Measurements from ENCODE around the gene LYL1. TPM values are rescaled to one million over a fixed set of nuclear protein-coding genes. Genes with fewer than 3 reads are reported as not detected.

LYL1 gene
- total and polyA plus RNA-seq, 9 of the 15 experiments (the other 6 are each of a cell fraction or from before 2014, with no cell fraction given), result 1.3 to 266 (median 34.0) TPM

DNA sequence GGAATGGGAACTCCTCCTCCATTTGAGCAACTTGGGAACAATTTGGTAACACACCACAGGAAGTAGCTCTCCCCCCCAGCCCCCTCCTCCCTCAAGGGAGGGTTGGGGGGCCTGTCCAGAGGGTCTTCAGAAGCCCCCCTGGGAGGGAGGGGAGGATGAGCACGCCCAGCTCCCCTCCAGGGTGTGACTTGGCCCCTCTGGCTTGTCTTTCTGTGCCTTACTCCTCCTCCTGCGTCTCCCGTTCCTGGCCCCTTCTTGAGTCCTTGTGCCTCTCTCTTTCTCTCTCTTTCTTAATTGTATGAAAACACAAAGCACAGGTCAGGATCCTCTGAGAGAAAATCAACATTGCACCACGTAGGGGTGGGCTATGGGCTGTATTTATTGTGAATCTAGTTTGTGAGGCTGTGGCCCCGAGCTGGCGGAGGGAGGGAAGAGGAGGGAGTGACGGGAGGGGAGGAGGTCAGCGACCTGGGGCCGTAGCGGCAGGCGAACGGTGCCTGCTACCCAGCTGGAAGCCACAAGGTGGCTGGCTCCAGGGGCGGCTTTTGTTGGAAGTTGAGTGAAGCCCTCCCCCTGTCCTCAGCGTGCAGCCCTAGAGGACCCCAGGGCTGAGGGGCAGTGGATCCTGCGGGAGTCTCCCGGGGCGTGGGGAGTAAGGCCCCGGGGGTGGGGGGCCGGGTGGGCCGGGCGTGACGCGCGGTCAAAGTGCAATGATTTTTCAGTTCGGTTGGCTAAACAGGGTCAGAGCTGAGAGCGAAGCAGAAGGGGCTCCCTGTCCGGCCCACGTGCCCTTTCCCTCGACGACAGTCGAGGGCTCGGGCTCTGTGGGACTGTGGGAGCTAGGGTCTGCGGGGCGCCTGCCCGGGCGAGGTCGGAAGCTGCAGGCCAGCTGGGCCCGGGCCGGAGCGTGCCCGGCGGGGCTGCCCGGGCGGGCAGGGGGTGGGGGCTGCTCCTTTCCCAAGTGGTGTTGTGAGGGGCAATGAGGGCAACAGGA is 6.4 kb downstream of the LYL1 start (continued):
- TF ChIP-seq, protein P1, sequence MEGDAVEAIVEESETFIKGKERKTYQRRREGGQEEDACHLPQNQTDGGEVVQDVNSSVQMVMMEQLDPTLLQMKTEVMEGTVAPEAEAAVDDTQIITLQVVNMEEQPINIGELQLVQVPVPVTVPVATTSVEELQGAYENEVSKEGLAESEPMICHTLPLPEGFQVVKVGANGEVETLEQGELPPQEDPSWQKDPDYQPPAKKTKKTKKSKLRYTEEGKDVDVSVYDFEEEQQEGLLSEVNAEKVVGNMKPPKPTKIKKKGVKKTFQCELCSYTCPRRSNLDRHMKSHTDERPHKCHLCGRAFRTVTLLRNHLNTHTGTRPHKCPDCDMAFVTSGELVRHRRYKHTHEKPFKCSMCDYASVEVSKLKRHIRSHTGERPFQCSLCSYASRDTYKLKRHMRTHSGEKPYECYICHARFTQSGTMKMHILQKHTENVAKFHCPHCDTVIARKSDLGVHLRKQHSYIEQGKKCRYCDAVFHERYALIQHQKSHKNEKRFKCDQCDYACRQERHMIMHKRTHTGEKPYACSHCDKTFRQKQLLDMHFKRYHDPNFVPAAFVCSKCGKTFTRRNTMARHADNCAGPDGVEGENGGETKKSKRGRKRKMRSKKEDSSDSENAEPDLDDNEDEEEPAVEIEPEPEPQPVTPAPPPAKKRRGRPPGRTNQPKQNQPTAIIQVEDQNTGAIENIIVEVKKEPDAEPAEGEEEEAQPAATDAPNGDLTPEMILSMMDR (IDR thresholded peaks at IDR 0.05 in 2 of 3, conservative IDR thresholded peaks at IDR 0.05 in 1 of 3; ENCODE audit: insufficient read depth in 2 of 3, low read depth in 1 of 3, low read length in 3 of 3), result peak; percentile 53 to 71 (median 57)
- TF ChIP-seq, protein P2, sequence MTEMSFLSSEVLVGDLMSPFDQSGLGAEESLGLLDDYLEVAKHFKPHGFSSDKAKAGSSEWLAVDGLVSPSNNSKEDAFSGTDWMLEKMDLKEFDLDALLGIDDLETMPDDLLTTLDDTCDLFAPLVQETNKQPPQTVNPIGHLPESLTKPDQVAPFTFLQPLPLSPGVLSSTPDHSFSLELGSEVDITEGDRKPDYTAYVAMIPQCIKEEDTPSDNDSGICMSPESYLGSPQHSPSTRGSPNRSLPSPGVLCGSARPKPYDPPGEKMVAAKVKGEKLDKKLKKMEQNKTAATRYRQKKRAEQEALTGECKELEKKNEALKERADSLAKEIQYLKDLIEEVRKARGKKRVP (CRISPR knock-in tag; IDR thresholded peaks at IDR 0.05), result 0 out of 2 replicates have a peak, but pooled peaks have one; percentile 7
- TF ChIP-seq ZNF830 (CRISPR knock-in tag; IDR thresholded peaks at IDR 0.05), result peak; percentile 57; the same call in 1 of the 2 replicates
- TF ChIP-seq, protein P3, sequence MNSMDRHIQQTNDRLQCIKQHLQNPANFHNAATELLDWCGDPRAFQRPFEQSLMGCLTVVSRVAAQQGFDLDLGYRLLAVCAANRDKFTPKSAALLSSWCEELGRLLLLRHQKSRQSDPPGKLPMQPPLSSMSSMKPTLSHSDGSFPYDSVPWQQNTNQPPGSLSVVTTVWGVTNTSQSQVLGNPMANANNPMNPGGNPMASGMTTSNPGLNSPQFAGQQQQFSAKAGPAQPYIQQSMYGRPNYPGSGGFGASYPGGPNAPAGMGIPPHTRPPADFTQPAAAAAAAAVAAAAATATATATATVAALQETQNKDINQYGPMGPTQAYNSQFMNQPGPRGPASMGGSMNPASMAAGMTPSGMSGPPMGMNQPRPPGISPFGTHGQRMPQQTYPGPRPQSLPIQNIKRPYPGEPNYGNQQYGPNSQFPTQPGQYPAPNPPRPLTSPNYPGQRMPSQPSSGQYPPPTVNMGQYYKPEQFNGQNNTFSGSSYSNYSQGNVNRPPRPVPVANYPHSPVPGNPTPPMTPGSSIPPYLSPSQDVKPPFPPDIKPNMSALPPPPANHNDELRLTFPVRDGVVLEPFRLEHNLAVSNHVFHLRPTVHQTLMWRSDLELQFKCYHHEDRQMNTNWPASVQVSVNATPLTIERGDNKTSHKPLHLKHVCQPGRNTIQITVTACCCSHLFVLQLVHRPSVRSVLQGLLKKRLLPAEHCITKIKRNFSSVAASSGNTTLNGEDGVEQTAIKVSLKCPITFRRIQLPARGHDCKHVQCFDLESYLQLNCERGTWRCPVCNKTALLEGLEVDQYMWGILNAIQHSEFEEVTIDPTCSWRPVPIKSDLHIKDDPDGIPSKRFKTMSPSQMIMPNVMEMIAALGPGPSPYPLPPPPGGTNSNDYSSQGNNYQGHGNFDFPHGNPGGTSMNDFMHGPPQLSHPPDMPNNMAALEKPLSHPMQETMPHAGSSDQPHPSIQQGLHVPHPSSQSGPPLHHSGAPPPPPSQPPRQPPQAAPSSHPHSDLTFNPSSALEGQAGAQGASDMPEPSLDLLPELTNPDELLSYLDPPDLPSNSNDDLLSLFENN (IDR thresholded peaks at IDR 0.05; ENCODE audit: low read depth in 2 of 2, low read length in 2 of 2), result no peak
- TF ChIP-seq, protein P4, sequence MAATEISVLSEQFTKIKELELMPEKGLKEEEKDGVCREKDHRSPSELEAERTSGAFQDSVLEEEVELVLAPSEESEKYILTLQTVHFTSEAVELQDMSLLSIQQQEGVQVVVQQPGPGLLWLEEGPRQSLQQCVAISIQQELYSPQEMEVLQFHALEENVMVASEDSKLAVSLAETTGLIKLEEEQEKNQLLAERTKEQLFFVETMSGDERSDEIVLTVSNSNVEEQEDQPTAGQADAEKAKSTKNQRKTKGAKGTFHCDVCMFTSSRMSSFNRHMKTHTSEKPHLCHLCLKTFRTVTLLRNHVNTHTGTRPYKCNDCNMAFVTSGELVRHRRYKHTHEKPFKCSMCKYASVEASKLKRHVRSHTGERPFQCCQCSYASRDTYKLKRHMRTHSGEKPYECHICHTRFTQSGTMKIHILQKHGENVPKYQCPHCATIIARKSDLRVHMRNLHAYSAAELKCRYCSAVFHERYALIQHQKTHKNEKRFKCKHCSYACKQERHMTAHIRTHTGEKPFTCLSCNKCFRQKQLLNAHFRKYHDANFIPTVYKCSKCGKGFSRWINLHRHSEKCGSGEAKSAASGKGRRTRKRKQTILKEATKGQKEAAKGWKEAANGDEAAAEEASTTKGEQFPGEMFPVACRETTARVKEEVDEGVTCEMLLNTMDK (IDR thresholded peaks at IDR 0.05; ENCODE audit: borderline replicate concordance, insufficient read depth, low read depth, low read length, poor library complexity, severe bottlenecking), result peak; percentile 56
- TF ChIP-seq RAD21 (CRISPR knock-in tag; conservative IDR thresholded peaks at IDR 0.05 in 1 of 2, IDR thresholded peaks at IDR 0.05 in 1 of 2), result peak; percentile 33 to 52; a peak in 3 of 4 replicates
- peak; percentile 97 for TF ChIP-seq RBM22 (IDR thresholded peaks at IDR 0.05; ENCODE audit: low read depth, low read length, poor library complexity, severe bottlenecking)
- peak; percentile 65 for TF ChIP-seq DPF2 (IDR thresholded peaks at IDR 0.05)
- TF ChIP-seq HSF4 (CRISPR knock-in tag; IDR thresholded peaks at IDR 0.05; ENCODE audit: borderline replicate concordance), result no peak
- TF ChIP-seq, protein P5, sequence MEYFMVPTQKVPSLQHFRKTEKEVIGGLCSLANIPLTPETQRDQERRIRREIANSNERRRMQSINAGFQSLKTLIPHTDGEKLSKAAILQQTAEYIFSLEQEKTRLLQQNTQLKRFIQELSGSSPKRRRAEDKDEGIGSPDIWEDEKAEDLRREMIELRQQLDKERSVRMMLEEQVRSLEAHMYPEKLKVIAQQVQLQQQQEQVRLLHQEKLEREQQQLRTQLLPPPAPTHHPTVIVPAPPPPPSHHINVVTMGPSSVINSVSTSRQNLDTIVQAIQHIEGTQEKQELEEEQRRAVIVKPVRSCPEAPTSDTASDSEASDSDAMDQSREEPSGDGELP (CRISPR knock-in tag; IDR thresholded peaks at IDR 0.05; ENCODE audit: borderline replicate concordance), result peak; percentile 92
- 0 out of 2 replicates have a peak, but pooled peaks have one; percentile 27 for TF ChIP-seq XRCC5 (IDR thresholded peaks at IDR 0.05; ENCODE audit: low read depth, low read length)

Data from K562 (cell line).